Skeletal muscle cell (primary cell): ENCODE data around the gene OPCML.

Source experiments
- DNase-seq: peaks from one replicate; pipeline ENCODE4 v3.0.0-alpha.2; 2010; ENCODE audit warnings: low read depth
- H3K4me3 ChIP-seq: 2 replicates; pipeline ENCODE4 v1.5.1; 2011; ENCODE audit warnings: low read depth, mild to moderate bottlenecking, control low read depth, low read length, moderate library complexity

The OPCML gene

GRCh38 chr11:132563050-132563449 lies 969.3 kb downstream of the OPCML start:
- DNase-seq, result no peak
- H3K4me3 ChIP-seq, result no peak overlapping the region

GRCh38 chr11:132561937-132562336 lies 970.4 kb downstream of the OPCML start:
- no peak overlapping the region for H3K4me3 ChIP-seq
- DNase-seq, result no peak

GRCh38 chr11:132559331-132560036 lies 972.8 kb downstream of the OPCML start:
- H3K4me3 ChIP-seq, result no peak overlapping the region
- DNase-seq, result no peak

DNA sequence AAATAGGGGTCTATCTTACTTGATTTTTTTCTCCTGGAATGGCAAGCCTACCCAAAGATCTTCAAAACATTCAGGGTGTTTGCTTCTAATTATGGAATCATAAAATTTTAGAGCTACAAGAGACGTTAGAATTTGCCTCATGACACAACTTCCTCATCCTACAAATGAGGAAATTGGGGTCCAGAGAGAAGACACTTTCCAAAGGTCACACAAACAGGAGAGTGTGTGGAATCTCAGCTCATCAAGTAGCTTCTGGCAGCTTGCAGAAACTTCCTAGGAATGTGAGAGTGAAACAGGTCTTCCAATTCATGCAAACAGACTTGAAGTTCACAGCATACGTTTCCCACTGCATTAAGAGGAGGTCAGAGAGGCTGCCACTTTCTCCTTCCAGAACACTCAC lies 976.0 kb downstream of the OPCML start:
- no peak for DNase-seq
- no peak overlapping the region for H3K4me3 ChIP-seq

DNA sequence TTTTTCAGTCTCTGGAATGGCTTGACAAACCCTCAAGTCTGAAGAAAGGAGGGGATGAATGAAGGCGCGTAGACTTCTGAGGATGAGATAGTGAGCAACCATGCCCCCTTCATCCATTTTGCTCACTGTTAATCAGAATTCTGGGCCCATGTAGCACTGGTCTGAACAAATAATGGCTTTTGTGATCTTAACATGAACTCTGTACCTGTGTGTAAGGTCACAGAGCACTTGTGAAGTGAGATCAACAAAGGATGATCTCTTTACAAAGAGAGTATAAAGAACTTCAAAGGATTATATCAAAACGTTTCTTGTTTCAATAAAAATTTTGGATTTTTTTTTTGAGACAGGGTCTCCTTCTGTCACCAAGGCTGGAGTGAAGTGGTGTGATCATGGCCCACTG lies 976.7 kb downstream of the OPCML start:
- no peak overlapping the region for H3K4me3 ChIP-seq
- no peak for DNase-seq

DNA sequence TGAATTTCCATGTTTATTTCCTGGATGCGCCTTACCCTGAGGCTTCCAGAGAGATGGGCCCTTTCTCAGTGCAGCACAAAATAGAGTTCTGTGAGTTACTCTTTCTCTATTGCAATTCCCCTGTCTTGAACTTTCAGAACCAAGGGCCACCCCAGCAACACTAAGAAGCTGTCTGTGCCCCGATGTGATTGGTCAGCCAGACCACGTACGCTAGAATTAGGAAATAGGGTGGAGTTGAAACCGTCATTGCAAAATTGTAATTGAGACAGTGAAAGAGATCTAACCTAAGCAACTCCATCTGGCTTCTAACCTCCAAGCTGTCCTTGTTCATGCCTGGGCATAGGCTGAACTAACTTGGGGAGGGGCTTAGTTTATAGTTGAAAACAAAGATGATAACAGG lies 981.3 kb downstream of the OPCML start:
- no peak for DNase-seq

DNA sequence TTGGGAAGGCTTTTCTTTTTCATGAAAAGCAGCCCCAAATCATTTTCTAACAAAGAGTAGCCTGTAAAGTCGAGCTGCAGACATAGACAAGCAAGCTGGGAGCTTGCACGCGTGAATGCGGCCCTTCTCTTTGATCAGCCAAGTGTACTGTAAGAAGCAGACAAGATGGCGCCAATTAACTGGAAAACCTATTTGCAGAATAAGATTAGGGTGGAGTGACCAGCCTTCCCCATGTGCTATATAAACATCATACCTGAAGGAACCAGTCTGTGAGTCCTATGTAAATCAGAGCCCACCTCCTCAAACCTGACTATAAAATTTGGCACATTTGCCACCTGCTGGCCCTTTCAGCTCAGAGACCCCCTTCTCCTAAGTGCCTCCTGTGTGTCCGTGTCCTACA lies 982.7 kb downstream of the OPCML start:
- no peak overlapping the region for H3K4me3 ChIP-seq

More for the DNA sequence above, 981.3 kb downstream of the OPCML start:
- H3K4me3 ChIP-seq, result no peak overlapping the region

GRCh38 chr11:132549001-132549400 lies 983.3 kb downstream of the OPCML start:
- DNase-seq, result no peak
- H3K4me3 ChIP-seq, result no peak overlapping the region

More for the DNA sequence above, 982.7 kb downstream of the OPCML start:
- no peak for DNase-seq

- no peak for DNase-seq
- no peak overlapping the region for H3K4me3 ChIP-seq
Observed at GRCh38 chr11:132544007-132544406, 988.3 kb downstream of the OPCML start.

- DNase-seq, result no peak
- no peak overlapping the region for H3K4me3 ChIP-seq
Observed at GRCh38 chr11:132541794-132542193, 990.5 kb downstream of the OPCML start.

DNA sequence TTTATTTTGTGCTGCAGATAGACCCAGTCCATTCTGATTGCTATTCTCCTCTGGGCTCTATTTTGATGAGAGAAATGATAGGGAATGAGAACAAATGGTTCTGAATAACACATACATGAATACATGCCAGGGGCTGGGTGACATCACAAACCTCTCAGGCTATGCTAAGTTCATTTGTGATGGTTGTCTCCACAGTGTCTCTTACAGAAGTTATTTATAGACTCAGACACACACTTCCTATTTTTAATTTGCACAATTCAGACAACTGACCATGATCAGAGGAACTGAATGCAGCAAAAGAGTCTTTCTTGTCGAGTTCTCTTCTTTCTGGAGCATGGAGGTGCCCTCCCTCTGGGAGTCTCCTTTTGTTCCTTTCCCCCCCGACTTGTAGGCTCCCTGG lies 991.7 kb downstream of the OPCML start:
- DNase-seq, result no peak
- H3K4me3 ChIP-seq, result no peak overlapping the region

GRCh38 chr11:132539590-132540368 lies 992.5 kb downstream of the OPCML start:
- DNase-seq, result no peak
- H3K4me3 ChIP-seq, result no peak overlapping the region

- no peak for DNase-seq
- H3K4me3 ChIP-seq, result no peak overlapping the region
Observed at GRCh38 chr11:132538642-132539041, 993.7 kb downstream of the OPCML start.

- no peak for DNase-seq
- no peak overlapping the region for H3K4me3 ChIP-seq
Observed at GRCh38 chr11:132535830-132536229, 996.5 kb downstream of the OPCML start.

- H3K4me3 ChIP-seq, result no peak overlapping the region
- DNase-seq, result no peak
Observed at GRCh38 chr11:132531921-132532320, 1000.4 kb downstream of the OPCML start.

GRCh38 chr11:132528181-132528580 lies 1004.1 kb downstream of the OPCML start:
- DNase-seq, result no peak
- no peak overlapping the region for H3K4me3 ChIP-seq

- no peak for DNase-seq
- H3K4me3 ChIP-seq, result no peak overlapping the region
Observed at GRCh38 chr11:132523929-132524328, 1008.4 kb downstream of the OPCML start.

GRCh38 chr11:132520199-132520598 lies 1012.1 kb downstream of the OPCML start:
- DNase-seq, result no peak
- H3K4me3 ChIP-seq, result no peak overlapping the region

DNA sequence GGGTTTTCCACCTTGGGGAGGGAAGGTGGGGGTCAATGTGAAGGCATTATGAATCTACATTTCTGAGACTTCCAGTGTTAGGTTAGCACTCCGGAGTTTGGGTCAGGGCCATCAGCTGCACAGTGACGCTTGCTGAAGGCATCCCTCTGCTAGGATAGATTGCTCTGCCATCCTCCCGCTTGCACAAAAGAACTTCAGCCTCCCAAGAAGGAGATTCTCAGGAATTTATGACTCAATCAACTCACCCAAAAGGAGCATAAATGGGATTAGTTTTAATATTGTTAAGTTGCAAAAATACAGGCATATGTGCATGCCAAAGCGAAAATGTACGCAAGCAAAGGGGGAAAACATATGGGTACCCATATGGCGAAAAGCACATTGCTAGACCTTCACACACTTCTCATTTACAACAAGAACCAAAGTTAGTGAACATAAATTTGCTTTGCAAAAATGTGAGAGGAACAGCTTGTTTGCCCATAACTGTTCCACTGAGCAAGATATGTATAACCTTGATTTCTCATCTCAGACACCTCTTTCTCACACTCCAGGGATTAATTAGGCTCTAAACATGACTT lies 1013.0 kb downstream of the OPCML start:
- no peak for DNase-seq

DNA sequence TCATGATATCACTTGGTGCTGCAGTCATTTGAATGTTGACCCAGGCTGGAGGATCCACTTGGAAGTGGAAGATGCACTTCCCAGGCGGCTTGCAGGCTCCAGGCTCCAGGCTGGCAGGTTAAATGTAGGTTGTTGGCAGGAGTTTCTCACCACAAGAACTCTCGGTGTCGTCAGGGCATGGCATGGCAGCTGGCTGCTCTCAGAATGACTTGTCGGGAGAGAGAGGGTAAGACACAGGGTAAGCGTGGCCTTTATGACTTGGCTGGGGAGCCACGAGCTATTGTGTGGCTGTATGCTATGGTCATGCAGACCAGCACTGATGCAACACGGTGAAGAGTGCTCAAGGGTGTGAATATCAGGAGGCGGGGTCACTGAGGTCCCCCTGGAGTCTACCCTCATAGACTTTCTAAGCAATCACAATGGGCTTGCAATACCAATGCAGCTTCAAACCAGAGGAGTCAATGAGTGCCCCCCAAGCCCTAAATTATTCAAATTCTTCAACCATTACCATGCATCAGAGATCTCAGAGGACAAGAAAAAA lies 1027.7 kb downstream of the OPCML start:
- DNase-seq, result no peak
- H3K4me3 ChIP-seq, result no peak overlapping the region

More for the DNA sequence above, 1013.0 kb downstream of the OPCML start:
- H3K4me3 ChIP-seq, result no peak overlapping the region
